Colon (tissue), 2 donors: Measurements from ENCODE around the gene SCGB1D1.
"Not testable (repeated sequence)": the region's sequence is repeated elsewhere in the genome, so short reads cannot be mapped to it uniquely, and the experiment has no call there.

ENCODE experiments used
- FAIRE-seq: peaks from 2 replicates; lab custom pipeline; 2012; peaks lifted over from hg19 to GRCh38; lab: Jason Lieb, UNC
- donor health status: control.
- donor health status: control.

The SCGB1D1 gene

GRCh38 chr11:62166371-62166770 is 23.6 kb upstream of the SCGB1D1 start:
- no peak for FAIRE-seq

DNA sequence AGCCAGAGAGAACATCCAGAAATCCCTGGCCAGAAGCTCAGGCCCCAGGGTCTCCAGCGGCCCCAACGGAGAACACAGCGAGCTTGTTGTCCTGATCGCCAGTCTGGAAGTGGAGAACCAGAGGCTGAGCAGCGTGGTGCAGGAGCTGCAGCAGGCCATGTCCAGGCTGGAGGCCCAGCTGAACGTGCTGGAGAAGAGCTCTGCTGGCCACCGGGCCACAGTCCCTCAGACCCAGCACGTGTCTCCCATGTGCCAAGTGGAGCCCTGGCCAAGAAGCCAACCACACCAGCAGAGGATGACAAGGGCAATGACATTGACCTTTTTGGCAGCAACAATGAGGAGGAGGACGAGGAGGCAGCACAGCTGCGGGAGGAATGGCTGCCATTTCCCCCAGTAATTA is 20.6 kb upstream of the SCGB1D1 start:
- FAIRE-seq, result no peak

DNA sequence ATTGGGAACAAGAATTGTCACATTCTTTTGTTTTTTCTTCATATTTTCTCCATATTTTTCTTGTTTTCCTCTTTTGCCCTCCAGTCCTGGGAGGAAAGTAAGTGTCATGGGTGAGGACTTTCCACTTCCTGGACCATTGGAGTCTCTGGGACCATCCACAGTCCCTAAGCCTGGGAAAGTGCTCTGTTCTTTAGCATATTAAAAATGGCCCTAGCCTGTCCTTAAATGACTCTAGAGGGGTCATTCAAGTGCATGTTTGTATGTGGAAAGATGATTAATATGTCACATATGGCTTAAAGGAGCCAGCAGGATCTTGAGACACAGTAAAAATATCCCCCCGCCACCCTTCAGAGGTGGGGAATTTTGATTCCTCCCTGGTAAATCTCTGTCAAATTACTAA is 20.1 kb upstream of the SCGB1D1 start:
- FAIRE-seq, result no peak

GRCh38 chr11:62171261-62171723 is 18.7 kb upstream of the SCGB1D1 start:
- FAIRE-seq, result no peak

DNA sequence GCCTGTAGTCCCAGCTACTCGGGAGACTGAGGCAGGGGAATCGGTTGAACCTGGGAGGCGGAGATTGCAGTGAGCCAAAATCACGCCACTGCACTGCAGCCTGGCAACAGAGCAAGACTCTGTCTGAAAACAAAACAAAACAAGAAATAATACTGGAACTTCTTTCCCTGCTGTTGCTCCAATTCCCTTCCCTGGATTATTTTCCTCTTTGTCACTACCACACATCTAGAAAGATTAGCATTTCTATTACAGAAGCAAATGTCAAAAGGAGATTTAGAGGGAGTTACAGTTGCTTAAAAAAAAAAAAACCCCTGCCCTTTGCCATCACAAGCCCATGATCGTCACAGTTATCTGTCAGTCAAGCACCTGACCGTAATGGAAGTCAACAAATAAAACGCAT is 17.7 kb upstream of the SCGB1D1 start:
- FAIRE-seq, result no peak

DNA sequence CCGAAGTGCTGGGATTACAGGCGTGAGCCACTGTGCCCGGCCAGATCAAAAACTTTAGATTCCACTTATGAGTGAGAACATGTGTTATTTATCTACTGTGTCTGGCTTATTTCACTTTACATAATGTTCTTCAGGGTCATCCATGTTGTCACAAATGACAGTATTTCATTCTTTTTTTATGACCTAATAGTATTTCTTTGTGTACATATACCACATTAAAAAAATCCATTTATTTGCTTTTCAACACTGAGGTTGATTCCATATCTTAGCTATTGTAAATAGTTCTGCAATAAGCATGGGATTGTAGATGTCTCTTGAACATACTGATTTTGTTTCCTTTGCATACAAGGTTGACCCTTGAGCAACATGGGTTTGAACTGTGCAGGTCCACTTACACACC is 13.2 kb upstream of the SCGB1D1 start:
- FAIRE-seq, result no peak

DNA sequence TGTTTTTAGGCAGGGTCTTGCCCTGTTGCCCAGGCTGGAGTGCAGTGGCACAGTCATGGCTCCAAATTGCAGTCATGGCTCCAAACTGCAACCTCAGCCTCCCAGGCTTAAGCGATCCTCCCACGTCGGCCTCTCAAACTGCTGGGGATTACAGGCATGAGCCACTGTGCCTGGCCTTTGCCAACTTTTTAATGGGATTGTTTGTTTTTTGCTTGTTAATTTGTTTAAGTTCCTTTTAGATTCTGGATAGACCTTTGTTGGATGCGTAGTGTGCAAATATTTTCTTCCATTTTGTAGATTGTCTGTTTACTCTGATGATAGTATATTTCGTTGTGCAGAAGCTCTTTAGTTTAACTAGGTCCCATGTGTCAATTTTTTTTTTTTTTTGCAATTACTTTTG is 10.0 kb upstream of the SCGB1D1 start:
- no peak for FAIRE-seq

DNA sequence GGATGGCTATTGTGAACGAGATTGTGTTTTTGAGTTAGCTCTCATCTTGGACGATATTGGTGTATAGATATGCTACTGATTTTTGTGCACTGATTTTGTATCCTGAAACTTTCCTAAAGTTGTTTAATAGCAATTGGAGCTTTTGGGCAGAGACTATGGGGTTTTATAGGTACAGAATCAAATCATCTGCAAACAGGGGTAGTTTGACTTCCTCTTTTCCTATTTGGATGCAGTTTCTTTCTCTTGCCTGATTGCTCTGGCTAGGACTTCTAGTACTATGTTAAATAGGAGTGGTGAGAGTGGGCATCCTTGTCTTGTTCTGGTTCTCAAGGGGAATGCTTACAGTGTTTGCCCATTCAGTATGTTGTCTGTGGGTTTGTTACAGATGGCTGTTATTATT is 8.9 kb upstream of the SCGB1D1 start:
- FAIRE-seq, result no peak

DNA sequence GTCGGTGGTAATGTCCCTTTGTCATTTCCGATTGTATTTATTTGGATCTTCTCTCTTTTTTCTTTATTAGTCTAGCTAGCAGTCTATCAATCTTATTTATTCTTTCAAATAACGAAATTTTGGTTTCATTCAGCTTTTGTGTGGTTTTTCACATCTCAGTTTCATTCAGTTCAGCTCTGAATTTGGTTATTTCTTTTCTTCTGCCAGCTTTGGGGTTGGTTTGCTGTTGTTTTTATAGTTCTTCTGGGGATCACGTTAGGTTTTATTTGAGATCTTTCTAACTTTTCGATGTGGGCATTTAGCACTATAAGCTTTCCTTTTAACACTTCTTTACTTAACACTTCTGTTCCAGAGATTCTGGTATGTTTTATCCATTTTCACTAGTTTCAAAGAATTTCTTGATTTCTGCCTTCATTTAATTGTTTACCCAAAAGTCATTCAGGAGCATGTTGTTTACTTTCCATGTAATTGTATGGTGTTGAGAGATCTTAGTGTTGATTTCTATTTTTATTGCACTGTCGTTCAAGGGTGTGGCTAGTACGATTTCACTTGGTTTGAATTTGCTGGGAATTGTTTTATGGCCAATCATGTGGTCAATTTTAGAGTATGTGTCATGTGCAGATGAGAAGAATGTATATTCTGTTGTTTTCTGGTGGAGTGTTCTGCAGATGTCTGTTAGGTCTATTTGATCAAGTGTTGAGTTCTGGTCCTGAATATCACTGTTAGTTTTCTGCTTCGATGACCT is 7.7 kb upstream of the SCGB1D1 start:
- FAIRE-seq, result peak; percentile 53

- no peak for FAIRE-seq
Observed at GRCh38 chr11:62186195-62186594, 3.8 kb upstream of the SCGB1D1 start.

GRCh38 chr11:62193952-62194351 is 3.9 kb downstream of the SCGB1D1 start:
- FAIRE-seq, result no peak

DNA sequence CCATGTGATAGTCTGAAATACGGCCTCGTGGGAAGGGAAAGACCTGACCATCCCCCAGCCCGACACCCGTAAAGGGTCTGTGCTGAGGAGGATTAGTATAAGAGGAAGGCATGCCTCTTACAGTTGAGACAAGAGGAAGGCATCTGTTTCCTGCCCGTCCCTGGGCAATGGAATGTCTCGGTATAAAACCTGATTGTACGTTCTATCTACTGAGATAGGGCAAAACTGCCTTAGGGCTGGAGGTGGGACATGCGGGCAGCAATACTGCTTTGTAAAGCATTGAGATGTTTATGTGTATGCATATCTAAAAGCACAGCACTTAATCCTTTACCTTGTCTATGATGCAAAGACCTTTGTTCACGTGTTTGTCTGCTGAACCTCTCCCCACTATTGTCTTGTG is 5.0 kb downstream of the SCGB1D1 start:
- FAIRE-seq, result not testable (repeated sequence)

DNA sequence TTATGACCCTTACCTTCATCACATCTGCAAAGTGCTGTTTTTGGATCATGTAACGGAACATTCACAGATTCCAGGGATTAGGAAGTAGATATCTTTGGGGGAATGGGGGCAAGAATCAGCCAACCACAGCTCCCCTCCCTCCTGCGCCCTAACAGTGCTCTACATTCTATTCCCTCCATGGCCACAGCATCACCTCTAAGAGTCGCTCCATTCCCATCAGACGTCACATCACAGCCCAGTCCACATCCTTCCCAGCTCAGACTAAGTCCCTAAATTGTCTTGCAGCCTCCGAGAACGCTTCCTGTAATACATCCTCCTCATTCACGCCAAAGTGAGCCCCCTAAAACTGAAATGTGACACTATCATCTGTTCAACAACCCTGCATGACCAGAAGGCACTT is 5.9 kb downstream of the SCGB1D1 start:
- no peak for FAIRE-seq

- FAIRE-seq, result not testable (repeated sequence)
Observed at GRCh38 chr11:62197400-62197799, 7.4 kb downstream of the SCGB1D1 start.

GRCh38 chr11:62201376-62201775 is 11.4 kb downstream of the SCGB1D1 start:
- FAIRE-seq, result no peak

GRCh38 chr11:62202910-62203309 is 12.9 kb downstream of the SCGB1D1 start:
- FAIRE-seq, result no peak

- no peak for FAIRE-seq
Observed at GRCh38 chr11:62204430-62204829, 14.4 kb downstream of the SCGB1D1 start.

GRCh38 chr11:62205441-62205840 is 15.4 kb downstream of the SCGB1D1 start:
- no peak for FAIRE-seq

DNA sequence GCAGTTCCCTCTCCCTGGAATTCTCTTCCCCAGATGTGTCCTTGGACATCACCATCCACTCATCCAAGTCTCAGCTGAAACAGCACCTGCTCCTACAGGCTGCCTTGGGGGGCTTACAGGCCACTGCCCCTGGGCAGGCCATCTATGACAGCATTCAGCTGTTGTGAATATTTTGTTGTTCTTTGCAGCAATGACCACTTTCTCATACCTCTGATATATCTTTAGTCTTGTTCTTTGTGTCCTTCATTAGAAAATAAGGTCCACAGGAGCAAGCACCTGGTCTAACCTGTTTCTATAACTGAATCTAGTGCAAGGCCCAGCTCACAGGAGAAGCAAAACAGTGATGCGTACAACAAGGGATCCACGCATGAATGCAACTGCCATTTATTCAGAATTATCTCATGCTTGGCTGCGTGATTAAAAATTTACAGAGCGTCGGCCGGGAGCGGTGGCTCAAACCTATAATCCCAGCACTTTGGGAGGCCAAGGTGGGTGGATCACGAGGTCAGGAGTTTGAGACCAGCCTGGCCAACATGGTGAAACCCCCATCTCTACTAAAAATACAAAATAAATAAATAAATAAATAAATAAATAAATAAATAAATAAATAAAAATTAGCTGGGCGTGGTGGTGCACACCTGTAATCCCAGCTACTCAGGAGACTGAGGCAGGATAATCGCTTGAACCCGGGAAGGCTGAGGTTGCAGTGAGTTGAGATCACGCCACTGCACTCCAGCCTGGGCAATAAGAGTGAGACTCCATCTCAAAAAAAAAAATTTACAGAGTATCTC is 16.5 kb downstream of the SCGB1D1 start:
- not testable (repeated sequence) for FAIRE-seq

DNA sequence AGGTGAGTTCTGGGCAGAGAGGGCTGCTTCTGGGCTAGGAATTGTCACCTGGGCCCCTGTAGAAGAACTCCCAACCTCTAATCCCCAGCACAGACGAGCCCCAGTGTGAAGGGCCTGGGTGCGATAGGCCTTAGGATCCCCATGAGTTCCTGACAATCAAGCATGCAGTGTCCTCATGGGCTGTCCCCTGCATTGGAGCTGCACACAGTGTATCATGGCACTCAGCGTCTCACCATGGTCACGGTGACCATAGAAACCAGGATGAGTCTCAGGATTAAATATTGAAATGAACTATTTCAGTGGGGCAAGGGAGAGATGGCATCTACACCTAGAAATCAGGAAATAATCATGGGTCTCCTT is 18.7 kb downstream of the SCGB1D1 start:
- FAIRE-seq, result no peak

- FAIRE-seq, result no peak
Observed at GRCh38 chr11:62217191-62217748, 27.3 kb downstream of the SCGB1D1 start.

DNA sequence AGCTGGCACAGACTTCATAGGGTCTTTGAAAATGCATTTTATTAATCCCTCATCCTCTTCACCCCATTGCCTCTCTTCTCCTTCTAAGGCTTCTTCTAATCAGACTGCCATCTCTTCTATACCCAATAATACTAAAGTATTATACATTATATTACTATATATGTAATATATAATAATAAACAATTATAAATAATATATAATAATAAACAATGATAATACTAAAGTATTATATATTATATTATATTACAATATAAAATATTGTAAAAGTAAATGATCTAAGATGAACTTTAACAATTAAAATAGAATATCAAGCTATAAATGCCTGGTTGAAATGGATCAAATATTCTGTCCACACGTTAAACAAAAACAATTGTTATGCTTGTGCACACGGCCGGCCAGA is 31.5 kb downstream of the SCGB1D1 start:
- peak; percentile 73 for FAIRE-seq

DNA sequence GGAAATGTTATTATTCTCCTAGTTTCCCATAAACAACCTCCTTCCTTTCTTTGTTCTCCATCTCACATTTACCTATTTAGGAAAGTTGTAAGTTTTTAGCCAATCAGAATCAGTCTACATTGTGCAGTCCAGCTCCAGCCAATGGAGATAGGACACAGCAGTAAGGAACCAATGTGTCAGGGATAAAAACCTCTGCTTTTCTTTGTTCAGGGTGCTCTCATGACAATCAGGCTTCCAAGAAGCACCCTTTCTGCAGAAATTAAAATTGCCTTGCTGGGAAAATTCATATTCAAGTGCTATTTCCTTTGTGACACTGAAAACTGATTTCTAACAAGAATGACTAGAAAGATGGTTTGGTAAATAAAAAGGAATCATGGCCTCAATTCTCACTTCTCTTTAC is 33.1 kb downstream of the SCGB1D1 start:
- FAIRE-seq, result no peak
